ENCODE data around the gene IFITM2. TPM values are rescaled to one million over a fixed set of nuclear protein-coding genes. Genes with fewer than 3 reads are reported as not detected.

The IFITM2 gene
- total RNA-seq, 1 experiment from 2014 or later, result 421 TPM

DNA sequence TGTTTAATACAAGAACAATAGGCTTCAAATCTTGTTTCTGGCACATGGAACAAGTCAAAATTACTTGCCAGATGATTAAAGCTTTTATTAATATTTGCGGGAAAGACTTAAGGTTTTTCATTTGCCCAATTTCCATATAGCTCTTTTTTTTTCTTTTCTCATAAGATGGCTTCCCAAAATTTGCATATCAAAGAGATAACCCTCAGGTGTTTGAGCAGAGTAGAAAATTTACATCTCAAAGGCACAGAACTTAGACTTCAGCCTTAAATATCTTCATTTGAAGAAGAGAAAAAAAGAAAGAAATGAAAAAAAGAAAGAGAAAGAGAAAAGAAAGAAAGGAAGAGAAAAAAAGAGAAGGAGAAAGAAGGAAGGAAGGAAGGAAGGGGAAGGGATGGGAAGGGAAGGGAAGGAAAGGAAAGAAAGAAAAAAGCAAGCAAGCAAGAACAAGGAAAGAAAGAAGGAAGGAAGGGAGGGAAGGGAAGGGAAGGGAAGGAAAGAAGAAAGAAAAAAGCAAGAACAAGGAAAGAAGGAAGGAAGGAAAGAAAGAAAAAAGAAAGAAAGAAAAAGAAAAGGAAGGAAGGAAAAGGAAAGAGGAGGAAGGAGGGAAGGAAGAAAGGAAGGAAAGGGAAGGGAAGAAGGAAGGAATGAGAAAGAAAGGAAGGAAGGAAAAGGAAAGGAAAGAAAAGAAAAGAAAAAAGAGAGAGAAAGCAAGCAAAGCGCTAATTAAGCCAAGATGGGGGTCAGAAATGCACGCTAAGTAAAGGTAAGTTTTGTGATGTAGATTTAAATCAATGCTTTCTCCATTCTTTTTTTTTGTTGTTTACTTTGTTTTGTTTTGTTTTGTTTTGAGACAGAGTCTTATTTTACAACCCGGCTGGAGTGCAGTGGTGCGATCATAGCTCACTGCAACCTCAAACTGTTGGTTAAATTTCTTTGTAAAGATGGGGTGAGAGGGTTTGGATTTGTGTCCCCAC is 33.2 kb downstream of the IFITM2 start:
- no peak overlapping the region for H3K23ac ChIP-seq (ENCODE audit: insufficient read length, low read depth, low read length)
- H3K4me1 ChIP-seq (ENCODE audit: insufficient read depth, low read length), result peaks cover 8% of the 10 kb centered on the region
- H3K79me2 ChIP-seq (ENCODE audit: insufficient read depth, low read length), result no peaks in the 10 kb centered on the region; the same call in 1 of the 2 replicates
- H3K4me3 Mint-ChIP-seq, result peak overlapping the region; percentile 32 to 71
- H3K9me3 Mint-ChIP-seq, result peaks cover 0 to 2% of the 10 kb centered on the region in 2 experiments; a peak in 2 of 5 replicates
- peak overlapping the region; percentile 92 to 99 (median 93) for H3K27ac Mint-ChIP-seq
- H3K27ac ChIP-seq (ENCODE audit: insufficient read length, low read depth, low read length), result peak overlapping the region; percentile 75
- H3K23me2 ChIP-seq (ENCODE audit: insufficient read length, low read depth, low read length, poor library complexity, severe bottlenecking), result no peaks in the 10 kb centered on the region
- H2AFZ ChIP-seq (ENCODE audit: low read length), result no peak overlapping the region
- H3K27me3 ChIP-seq (ENCODE audit: insufficient read depth, low read length), result no peaks in the 10 kb centered on the region
- no peak overlapping the region for H2AK5ac ChIP-seq (ENCODE audit: insufficient read length, low read length)
- no peak overlapping the region for H2BK120ac ChIP-seq (ENCODE audit: low read depth, low read length, poor library complexity, severe bottlenecking)
- no peak overlapping the region for H4K91ac ChIP-seq (ENCODE audit: insufficient read length, low read depth, low read length)
- H3K14ac ChIP-seq (ENCODE audit: insufficient read depth, low read length), result no peak overlapping the region
- H3K18ac ChIP-seq (ENCODE audit: insufficient read length, low read depth, low read length), result no peak overlapping the region
- peaks cover 34 to 37% of the 10 kb centered on the region in 2 experiments for H3K4me1 Mint-ChIP-seq
- no peaks in the 10 kb centered on the region for H4K20me1 ChIP-seq (ENCODE audit: control insufficient read depth, insufficient read depth, insufficient read length)
- H2BK5ac ChIP-seq (ENCODE audit: insufficient read length, low read length), result no peak overlapping the region
- TF ChIP-seq, protein P1, sequence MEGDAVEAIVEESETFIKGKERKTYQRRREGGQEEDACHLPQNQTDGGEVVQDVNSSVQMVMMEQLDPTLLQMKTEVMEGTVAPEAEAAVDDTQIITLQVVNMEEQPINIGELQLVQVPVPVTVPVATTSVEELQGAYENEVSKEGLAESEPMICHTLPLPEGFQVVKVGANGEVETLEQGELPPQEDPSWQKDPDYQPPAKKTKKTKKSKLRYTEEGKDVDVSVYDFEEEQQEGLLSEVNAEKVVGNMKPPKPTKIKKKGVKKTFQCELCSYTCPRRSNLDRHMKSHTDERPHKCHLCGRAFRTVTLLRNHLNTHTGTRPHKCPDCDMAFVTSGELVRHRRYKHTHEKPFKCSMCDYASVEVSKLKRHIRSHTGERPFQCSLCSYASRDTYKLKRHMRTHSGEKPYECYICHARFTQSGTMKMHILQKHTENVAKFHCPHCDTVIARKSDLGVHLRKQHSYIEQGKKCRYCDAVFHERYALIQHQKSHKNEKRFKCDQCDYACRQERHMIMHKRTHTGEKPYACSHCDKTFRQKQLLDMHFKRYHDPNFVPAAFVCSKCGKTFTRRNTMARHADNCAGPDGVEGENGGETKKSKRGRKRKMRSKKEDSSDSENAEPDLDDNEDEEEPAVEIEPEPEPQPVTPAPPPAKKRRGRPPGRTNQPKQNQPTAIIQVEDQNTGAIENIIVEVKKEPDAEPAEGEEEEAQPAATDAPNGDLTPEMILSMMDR (conservative IDR thresholded peaks at IDR 0.05), result no peak
- H3K56ac ChIP-seq (ENCODE audit: insufficient read length, low read depth, low read length), result no peak overlapping the region
- H4K5ac ChIP-seq (ENCODE audit: insufficient read length, low read depth, low read length), result no peak overlapping the region
- H2BK15ac ChIP-seq (ENCODE audit: low read depth, low read length), result no peak overlapping the region
- H3K9ac ChIP-seq (ENCODE audit: extremely low read depth, insufficient read length, low read length), result no peak overlapping the region
- H2BK12ac ChIP-seq (ENCODE audit: insufficient read length, low read depth, low read length), result no peak overlapping the region
- no peaks in the 10 kb centered on the region for H3K79me1 ChIP-seq (ENCODE audit: insufficient read depth, low read depth, low read length, poor library complexity, severe bottlenecking)
- no CpG with 5 or more reads among the region's 5 CpGs for WGBS (ENCODE audit: extremely low coverage, insufficient read length, low lambda C conversion rate)
- H3K27me3 Mint-ChIP-seq (ENCODE audit: low read depth), result no peaks in the 10 kb centered on the region
- peak overlapping the region; percentile 44 for H3K4me2 ChIP-seq (ENCODE audit: insufficient read depth, insufficient read length, low read length)
- H3K4ac ChIP-seq (ENCODE audit: low read depth, low read length), result no peak overlapping the region
- H3K36me3 Mint-ChIP-seq (ENCODE audit: insufficient read depth in 1 of 3, low read depth in 3 of 3), result no peaks in the 10 kb centered on the region
- H3K9me3 ChIP-seq (ENCODE audit: control insufficient read depth, low read depth, low read length), result no peaks in the 10 kb centered on the region
- H2BK20ac ChIP-seq (ENCODE audit: low read depth, low read length, poor library complexity, severe bottlenecking), result no peak overlapping the region
- DNase-seq, result no peak
- H4K8ac ChIP-seq (replicated peaks; ENCODE audit: insufficient read length, low read depth, low read length), result no peak overlapping the region
- H3T11ph ChIP-seq (ENCODE audit: low read length), result no peak overlapping the region
